ENCODE data around the gene COL8A1. TPM values are rescaled to one million over a fixed set of nuclear protein-coding genes. Genes with fewer than 3 reads are reported as not detected.

The COL8A1 gene
- total and polyA plus RNA-seq, 9 of the 15 experiments (the other 6 are each of a cell fraction or from before 2014, with no cell fraction given): 0.07 TPM; not detected in 8

DNA sequence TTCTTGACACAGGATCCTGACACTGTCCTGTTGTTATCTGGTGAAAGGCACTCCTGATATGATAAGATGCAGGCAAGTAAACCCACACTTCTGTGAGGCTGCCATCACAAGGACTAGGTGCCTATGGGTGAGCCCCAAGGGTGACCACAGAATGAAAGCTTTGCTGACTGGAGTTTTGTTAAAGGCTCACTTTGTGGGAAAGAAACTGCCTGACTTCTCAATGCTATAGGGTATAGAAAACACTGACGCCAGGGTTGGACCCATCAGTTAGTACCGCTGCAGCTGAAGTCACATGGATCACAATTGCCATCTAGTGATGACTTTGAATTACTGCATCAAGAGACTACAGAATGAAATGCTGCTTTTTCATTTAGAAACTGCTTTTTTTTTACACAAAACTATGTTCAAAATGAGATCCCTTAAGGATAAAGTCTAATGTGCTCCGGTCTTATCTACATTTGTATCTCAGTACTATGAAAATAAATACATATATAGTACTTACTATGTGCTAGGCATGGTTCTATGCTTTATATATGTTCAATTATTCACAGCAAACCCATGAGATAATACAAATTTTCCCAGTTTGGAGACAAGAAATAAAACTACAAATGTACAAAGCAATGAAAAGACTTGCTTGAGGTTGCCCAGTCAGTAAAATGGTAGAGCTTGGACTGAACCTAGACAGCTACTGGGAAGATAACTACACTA, 115.0 kb downstream of the COL8A1 start (continued):
- TF ChIP-seq, protein P1, sequence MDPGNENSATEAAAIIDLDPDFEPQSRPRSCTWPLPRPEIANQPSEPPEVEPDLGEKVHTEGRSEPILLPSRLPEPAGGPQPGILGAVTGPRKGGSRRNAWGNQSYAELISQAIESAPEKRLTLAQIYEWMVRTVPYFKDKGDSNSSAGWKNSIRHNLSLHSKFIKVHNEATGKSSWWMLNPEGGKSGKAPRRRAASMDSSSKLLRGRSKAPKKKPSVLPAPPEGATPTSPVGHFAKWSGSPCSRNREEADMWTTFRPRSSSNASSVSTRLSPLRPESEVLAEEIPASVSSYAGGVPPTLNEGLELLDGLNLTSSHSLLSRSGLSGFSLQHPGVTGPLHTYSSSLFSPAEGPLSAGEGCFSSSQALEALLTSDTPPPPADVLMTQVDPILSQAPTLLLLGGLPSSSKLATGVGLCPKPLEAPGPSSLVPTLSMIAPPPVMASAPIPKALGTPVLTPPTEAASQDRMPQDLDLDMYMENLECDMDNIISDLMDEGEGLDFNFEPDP (CRISPR knock-in tag; IDR thresholded peaks at IDR 0.05): no peak
- TF ChIP-seq ZNF316 (IDR thresholded peaks at IDR 0.05) (no peak), RBM14 (IDR thresholded peaks at IDR 0.05; ENCODE audit: borderline replicate concordance, insufficient read depth, low read depth, low read length) (no peak), ZKSCAN1 (IDR thresholded peaks at IDR 0.05; ENCODE audit: low read depth, low read length) (no peak)

DNA sequence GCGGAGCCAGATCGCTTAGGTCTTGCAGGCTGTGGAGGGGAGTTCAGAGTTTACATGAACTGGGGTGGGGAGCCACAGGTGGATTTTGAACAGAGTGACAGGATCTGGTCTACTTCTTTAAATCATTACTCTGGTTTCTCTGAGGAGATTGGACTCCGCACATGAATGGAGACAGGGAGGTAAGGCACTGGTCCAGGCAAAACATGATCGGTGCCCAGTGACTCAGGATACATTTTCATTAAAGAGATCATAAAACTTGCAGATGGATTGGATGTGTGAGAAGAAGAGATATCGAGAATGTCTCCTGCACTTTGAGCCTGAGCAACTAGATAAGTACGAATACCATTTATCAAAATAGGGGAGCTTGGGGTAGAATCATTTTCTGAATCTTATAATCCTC, 117.4 kb downstream of the COL8A1 start:
- POLR2A ChIA-PET: no interaction called here
- H3K9ac ChIP-seq (ENCODE audit: insufficient read depth in 1 of 2, low read depth in 2 of 2, low read length in 2 of 2): no peak overlapping the region
- no peak overlapping the region for H3K4me2 ChIP-seq (ENCODE audit: insufficient read depth, low read length)
- H3K9me1 ChIP-seq (ENCODE audit: control insufficient read depth, insufficient read depth, low read length): no peaks in the 10 kb centered on the region
- BruUV-seq (replicated peaks): no TSS peak
- FAIRE-seq: no peak
- DNase-seq (ENCODE audit: extremely low read depth in 1 of 4, low spot score in 3 of 4): no peak
- TF ChIP-seq, protein P2, sequence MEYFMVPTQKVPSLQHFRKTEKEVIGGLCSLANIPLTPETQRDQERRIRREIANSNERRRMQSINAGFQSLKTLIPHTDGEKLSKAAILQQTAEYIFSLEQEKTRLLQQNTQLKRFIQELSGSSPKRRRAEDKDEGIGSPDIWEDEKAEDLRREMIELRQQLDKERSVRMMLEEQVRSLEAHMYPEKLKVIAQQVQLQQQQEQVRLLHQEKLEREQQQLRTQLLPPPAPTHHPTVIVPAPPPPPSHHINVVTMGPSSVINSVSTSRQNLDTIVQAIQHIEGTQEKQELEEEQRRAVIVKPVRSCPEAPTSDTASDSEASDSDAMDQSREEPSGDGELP (CRISPR knock-in tag; IDR thresholded peaks at IDR 0.05; ENCODE audit: borderline replicate concordance): no peak
- TF ChIP-seq KAT2B (IDR thresholded peaks at IDR 0.05; ENCODE audit: low read depth, low read length) (no peak), LCOR (CRISPR knock-in tag; IDR thresholded peaks at IDR 0.05) (no peak), ELF1 (tag; IDR thresholded peaks at IDR 0.05) (no peak), ZFX (CRISPR knock-in tag; IDR thresholded peaks at IDR 0.05) (no peak), JUN (IDR thresholded peaks at IDR 0.05; ENCODE audit: borderline replicate concordance, low read depth, low read length) (no peak), JUN (CRISPR knock-in tag; IDR thresholded peaks at IDR 0.05; ENCODE audit: borderline replicate concordance) (no peak), NR3C1 (CRISPR knock-in tag; IDR thresholded peaks at IDR 0.05) (no peak), ZNF551 (CRISPR knock-in tag; IDR thresholded peaks at IDR 0.05) (no peak)
- TF ChIP-seq, protein P3, sequence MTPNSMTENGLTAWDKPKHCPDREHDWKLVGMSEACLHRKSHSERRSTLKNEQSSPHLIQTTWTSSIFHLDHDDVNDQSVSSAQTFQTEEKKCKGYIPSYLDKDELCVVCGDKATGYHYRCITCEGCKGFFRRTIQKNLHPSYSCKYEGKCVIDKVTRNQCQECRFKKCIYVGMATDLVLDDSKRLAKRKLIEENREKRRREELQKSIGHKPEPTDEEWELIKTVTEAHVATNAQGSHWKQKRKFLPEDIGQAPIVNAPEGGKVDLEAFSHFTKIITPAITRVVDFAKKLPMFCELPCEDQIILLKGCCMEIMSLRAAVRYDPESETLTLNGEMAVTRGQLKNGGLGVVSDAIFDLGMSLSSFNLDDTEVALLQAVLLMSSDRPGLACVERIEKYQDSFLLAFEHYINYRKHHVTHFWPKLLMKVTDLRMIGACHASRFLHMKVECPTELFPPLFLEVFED (CRISPR knock-in tag; conservative IDR thresholded peaks at IDR 0.05): no peak
- TF ChIP-seq, protein P4, sequence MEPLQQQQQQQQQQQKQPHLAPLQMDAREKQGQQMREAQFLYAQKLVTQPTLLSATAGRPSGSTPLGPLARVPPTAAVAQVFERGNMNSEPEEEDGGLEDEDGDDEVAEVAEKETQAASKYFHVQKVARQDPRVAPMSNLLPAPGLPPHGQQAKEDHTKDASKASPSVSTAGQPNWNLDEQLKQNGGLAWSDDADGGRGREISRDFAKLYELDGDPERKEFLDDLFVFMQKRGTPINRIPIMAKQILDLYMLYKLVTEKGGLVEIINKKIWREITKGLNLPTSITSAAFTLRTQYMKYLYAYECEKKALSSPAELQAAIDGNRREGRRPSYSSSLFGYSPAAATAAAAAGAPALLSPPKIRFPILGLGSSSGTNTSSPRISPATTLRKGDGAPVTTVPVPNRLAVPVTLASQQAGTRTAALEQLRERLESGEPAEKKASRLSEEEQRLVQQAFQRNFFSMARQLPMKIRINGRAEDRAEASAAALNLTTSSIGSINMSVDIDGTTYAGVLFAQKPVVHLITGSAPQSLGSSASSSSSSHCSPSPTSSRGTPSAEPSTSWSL (CRISPR knock-in tag; IDR thresholded peaks at IDR 0.05; ENCODE audit: borderline replicate concordance): no peak
- no peak for ATAC-seq
- H3K36me3 ChIP-seq (ENCODE audit: control insufficient read depth, insufficient read depth, low read length): no peaks in the 10 kb centered on the region
- 12% methylated on average over 6 of the region's 6 CpGs for WGBS (ENCODE audit: insufficient coverage, low coverage, missing lambda C conversion rate)
- H2AFZ ChIP-seq (ENCODE audit: low read depth, low read length): no peak overlapping the region
- no peaks in the 10 kb centered on the region for H3K4me1 ChIP-seq (replicated peaks in 1 of 2; ENCODE audit: control insufficient read depth in 2 of 2, insufficient read depth in 2 of 2, low read length in 2 of 2)
- intact Hi-C loops (cut with micrococcal nuclease): no loop called here
- in situ Hi-C loops (cut with MboI): no loop called here
- H3K9me3 ChIP-seq (replicated peaks; ENCODE audit: control insufficient read depth, insufficient read depth, low read depth, low read length): no peaks in the 10 kb centered on the region
- H3K27me3 ChIP-seq (ENCODE audit: control insufficient read depth in 2 of 2, insufficient read depth in 2 of 2, low read length in 2 of 2): no peaks in the 10 kb centered on the region
- no peak overlapping the region for H3K4me3 ChIP-seq
- H3K79me2 ChIP-seq (ENCODE audit: control insufficient read depth, insufficient read depth, low read length): no peaks in the 10 kb centered on the region
- H4K20me1 ChIP-seq (replicated peaks; ENCODE audit: control insufficient read depth, insufficient read depth, low read length): no peaks in the 10 kb centered on the region
- CTCF ChIA-PET (ENCODE audit: low intra/inter-chr PET ratio): no interaction called here
- no peak overlapping the region for H3K27ac ChIP-seq (ENCODE audit: extremely low read depth, low read depth, low read length)
